Stimulated activated CD4-positive, alpha-beta T cell treated with anti-CD3 and anti-CD28 coated beads, Interleukin-12 subunit alpha, Interleukin-12 subunit beta, amount 100 ng/mL, for 48 hours (primary cell): ENCODE results near the gene TECTA.
"Not testable (repeated sequence)": the region's sequence is repeated elsewhere in the genome, so short reads cannot be mapped to it uniquely, and the experiment has no call there.

Experiments used
- DNase-seq, 3 donors: peaks; one replicate each; pipeline ENCODE4 v3.0.0-alpha.2; 2020; ENCODE audit warnings: low read depth in 2 of 3, low spot score in 1 of 3

TECTA gene

DNA sequence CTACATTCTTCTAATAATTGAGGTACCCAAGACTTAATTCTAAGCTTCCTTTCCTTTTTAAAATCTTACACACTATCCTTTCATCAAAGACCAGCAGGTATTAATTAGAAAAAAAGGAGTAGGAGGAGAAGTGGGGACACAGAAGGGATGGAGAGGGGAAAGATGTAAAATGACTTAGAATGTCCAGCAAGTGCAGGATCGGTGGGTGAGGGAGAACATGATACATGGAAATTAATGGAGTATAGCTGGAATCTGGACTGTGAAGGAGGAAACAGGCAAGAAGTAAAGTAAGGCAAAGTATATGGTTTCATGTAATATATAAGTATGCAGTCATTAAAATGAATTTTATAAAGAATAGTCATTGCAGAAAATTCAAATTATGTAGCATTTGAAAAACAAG lies 127.8 kb downstream of the TECTA start:
- DNase-seq: no peak

DNA sequence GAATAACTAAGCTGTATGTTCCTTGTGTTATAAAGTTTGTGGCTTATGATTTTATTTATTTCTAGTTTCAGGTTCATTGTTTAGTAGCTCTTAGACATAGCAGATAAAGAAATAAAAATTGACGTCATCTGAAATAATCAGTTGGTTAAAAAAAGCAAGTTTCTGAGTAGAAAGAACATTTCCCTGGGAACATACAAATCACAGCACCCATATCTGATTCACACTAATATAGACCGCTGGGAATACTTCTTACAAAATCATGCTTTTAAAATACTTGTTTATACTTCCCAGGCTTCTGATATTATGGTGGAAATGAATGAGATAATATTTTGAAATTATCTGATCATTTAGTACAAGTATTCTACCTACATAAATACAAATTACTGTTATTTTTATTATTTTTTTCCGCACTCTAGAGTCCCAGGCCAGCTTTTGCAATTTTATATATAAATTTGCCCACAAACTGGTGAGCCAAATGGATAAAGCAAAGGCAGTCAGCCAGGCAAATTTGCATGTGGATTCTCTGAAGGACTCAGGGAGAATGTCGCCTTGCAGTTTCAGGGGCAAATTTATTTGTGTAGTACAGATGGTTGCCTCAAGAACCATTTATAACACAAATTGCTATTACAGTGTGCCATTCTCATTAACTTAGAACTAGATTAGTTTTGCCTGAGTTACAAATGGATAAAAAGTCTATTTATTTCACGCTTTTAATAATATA lies 128.6 kb downstream of the TECTA start:
- no peak for DNase-seq

GRCh38 chr11:121231576-121232278 lies 130.7 kb downstream of the TECTA start:
- no peak for DNase-seq

GRCh38 chr11:121235057-121235456 lies 134.0 kb downstream of the TECTA start:
- DNase-seq: no peak

DNA sequence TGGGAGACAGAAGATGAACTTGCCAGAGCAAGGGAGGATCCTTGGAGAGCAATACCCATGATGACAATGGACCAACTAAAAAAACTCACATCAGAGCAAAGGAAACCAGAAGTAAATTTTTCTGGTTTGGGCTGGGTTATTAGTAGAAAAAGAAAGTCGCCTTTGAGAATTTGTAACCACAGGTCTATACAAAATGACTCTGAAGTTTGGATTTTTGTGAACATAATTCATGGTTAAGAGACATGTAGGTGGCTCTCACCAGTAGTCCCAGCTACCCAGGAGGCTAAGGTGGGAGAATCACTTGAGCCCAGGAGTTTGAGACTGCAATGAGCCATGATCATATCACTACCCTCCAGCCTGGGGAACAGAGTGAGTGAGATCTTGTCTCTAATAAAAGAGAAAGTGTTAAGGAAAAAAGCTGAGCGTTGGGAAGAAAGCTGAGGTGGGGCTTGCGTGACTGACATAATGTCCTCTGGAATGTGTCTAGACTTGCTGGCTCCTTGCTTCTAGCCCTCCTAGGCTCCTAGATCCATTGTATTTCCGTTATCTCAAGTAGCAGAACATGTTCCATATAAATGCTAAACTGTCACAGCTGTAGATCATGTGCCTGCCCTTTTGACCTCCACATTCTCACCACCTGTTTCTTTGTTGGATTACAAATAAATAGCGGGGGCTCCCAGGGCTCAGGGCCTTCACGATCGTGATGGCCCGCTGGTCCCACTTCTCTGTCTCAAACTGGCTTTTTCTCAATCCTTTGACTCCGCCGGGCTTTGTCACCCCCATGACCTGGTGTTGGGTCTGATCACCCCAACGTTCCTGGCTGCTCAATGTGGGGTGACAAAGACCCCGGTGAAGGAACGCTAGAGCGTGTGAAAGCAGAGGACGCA lies 135.3 kb downstream of the TECTA start:
- DNase-seq: no peak

- not testable (repeated sequence) for DNase-seq
Observed at GRCh38 chr11:121237247-121237646, 136.2 kb downstream of the TECTA start.

GRCh38 chr11:121237686-121238658 lies 136.9 kb downstream of the TECTA start:
- DNase-seq: peak in 2 of 3 donors; percentile 19 to 20

- no peak for DNase-seq
Observed at GRCh38 chr11:121238956-121239355, 137.9 kb downstream of the TECTA start.

GRCh38 chr11:121240001-121240400 lies 139.0 kb downstream of the TECTA start:
- DNase-seq: not testable (repeated sequence)

GRCh38 chr11:121240650-121241303 lies 139.7 kb downstream of the TECTA start:
- no peak for DNase-seq
